Left colon (tissue), 2 donors: ENCODE data around the gene SCARB1. TPM values are rescaled to one million over a fixed set of nuclear protein-coding genes. Genes with fewer than 3 reads are reported as not detected.
A peak's percentile ranks its signal among the peaks of the same experiment; 100 is the strongest.

ENCODE experiments used
- ATAC-seq: fragments of 200-7000 bp; cut with Tn5 transposase; one replicate; pipeline ENCODE4 v1.9.1; 2020; ENCODE audit warnings: mild to moderate bottlenecking, moderate library complexity
- DNase-seq, 2 donors: peaks; one replicate each; pipeline ENCODE4 v3.0.0-alpha.2; 2020
- intact Hi-C, 2 donors: fragments of 100-400 bp; cut with DNase I in 1 of 2; cut with micrococcal nuclease in 1 of 2; formaldehyde crosslinking; loops; one replicate each; pipeline versions ENCODE4 v1.11.2 to v1.14.0; 2022; cut with DNase I, micrococcal nuclease
- total RNA-seq, 2 donors: library from RNA; stranded (reverse); fragmentation: NEBNext Ultra II Directional; extraction: Animal tissue kit (Norgen Biotek cat#: 25700); gene quantifications; one replicate each; pipeline ENCODE4 v1.2.1, GENCODE V29; 2021
- donor health status: DM: no; HTN: no; CAD: no.
- donor health status: DM: yes; HTN: yes; CAD: no.

SCARB1 gene
- total RNA-seq, 2 donors from 2014 or later = 39.1 to 66.1 TPM

DNA sequence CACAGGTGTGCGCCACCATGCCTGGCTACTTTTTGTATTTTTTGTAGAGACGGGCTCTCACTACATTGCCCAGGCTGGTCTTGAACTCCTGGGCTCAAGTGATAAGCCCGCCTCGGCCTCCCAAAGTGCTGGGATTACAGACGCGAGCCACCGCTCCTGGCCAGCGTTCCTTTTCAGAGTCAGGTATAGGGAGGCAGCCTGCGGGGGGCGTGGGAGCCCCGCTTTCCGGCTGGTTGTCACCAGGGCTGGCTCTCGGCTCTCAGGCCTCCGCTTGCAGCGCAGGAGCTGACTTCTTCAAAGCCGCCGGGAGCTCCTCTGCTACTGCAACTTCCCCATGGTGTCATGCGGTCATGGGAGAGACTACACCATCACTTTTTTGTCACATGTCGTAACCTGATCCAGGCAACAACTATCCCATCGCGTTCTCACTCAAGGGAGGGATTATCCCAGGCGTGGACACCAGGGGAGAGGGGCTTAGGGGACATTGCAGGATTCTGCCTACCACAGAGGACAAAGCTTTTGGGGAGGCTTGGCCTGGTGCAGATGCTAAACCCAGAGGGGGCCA is 129.4 kb downstream of the SCARB1 start:
- intact Hi-C loops = no loop called here
- DNase-seq (no peak), ATAC-seq (no peak)

DNA sequence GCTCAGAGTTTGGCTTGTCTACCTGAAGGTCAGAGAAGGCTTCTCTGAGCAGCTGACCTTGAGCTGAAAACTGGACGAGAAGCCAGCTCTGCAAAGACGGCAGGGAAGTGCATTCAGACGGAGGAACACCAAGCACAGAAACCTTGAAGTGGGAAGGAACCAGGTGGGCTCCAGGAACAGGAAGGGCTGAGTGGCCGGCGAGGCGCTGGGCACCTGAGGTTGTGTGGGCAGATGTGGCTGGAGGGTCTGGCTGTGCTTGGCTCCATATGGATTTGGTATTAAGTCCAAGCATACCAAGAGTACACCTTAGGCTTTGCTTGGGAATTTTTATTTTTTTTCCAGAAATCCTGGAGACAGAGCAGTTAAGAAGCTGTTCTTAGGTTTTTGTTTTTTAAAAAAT is 130.6 kb downstream of the SCARB1 start:
- ATAC-seq (no peak), DNase-seq (no peak)
- intact Hi-C loops = no loop called here

DNA sequence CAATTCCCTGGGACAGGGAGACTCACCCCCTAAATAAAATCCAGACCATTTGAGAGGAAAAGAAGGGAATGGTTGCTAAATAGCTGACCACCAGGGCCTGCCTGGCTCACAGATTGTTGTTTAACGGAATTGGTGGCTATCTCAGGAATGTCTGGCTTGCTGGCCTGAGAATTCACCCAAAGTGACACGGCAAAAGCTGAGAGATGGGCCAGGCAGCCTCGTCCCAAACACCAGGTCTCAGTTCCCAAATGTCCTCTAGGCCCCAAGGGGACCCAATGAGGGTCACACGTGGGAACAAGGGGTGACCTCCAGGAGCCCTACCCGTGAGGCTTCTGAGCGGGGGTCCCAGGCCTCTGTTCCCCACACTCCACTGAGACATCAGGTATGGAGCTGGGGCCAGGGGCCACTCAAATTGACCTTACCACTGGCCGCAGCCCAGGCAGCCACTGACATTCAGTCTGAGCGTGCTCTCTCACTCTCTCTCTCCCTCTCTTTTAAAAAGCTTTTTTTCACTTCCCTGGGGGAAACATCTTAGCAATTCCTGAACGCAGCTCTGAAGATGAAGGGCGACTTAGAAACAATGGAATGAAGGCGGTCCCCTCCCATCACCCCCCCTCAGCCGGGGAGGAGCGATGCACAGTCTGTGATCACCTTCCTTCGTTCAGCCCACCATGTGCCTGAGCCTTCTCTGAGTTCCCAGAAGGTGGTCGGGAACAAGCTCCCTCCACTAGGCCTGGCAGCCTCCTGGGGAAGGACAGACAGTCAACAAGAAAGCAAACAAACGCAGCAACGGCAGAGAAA is 131.2 kb downstream of the SCARB1 start:
- DNase-seq (no peak), ATAC-seq (no peak)
- intact Hi-C loops = no loop called here

DNA sequence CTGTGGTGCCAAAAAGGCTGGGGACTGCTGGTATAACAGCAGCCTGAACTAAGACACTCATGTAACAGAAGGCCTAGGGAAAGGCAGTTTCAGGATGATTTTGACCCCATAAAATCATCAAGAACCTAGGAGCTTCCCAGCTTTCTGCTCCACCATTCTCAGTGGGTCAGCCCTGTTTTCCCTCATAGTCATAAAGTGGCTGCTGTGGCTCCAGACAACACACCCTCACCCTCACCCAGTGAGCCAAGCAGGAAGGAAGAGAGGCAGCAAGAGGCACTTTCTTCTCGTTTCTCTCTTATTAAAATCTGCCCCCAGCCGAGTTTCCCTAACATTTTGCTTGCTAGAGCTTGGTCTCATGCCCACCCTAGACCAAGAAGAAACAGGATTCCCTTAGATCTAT is 131.8 kb downstream of the SCARB1 start:
- intact Hi-C loops = no loop called here
- ATAC-seq (no peak), DNase-seq (no peak)

DNA sequence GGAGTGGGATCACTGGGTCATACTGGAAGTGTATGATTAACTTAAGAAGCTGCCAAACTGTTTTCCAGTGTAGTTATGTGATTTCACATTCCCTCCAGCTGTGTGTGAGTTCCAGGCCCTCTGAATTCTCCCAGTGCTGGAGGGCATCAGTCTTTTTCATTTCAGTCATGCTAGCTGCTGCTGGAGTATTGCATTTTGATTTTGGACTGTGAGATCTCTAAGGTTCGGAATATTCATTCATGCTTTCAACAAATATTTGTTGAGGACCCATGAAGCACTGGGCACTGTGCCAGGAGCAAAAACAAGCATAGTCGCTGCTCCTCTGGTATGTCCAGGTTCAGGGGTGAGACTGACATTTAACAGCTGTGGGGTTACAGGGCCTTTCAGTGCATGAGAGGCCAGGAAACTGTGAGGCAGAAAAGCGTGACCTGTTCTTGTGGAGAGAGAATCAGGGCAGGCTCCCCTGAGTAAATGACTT is 133.2 kb downstream of the SCARB1 start:
- intact Hi-C loops = no loop called here
- peak in 1 of 2 donors; percentile 32 for DNase-seq
- ATAC-seq = peak; percentile 57

DNA sequence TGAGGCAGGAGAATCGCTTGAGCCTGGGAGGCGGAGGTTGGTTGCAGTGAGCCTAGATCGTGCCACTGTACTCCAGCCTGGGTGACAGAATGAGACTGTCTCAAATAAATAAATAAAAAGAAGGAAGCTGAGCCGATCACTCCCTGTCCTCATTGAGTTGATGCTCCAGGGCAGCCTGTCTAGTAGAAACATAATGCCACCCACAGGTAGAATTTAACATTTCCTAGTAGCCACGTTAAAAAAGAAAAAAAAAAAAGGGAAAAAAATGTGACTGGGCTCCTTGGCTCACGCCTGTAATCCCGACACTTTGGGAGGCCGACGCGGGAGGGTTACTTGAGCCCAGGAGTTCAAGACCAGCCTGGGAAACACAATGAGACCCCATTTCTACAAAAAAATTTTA is 135.7 kb downstream of the SCARB1 start:
- ATAC-seq = no peak
- no peak for DNase-seq
- intact Hi-C loops = no loop called here

DNA sequence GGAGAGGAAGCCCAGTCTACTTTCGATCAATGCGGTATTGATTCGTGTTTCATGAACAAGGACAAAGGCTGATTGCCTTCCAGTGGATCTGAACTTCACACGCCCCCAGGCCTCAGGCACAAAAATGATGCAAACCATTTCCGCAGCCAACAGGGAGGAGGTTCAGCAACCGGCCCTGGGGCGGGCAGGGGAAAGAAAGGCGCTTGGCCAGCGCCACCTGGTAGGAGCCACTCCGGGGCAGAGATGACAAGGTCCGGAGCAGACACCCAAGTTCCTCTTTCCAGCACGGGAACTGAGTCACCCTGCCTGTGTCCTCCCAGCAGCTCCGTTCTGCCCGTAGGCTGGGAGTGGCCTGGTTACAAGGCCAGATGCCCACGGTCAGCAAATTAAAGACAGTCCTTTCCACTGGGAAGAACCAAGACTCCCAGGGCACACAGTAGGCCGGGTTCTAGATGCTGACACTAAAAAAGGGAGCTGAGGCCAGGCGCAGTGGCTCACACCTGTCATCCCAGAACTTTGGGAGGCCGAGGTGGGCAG is 136.3 kb downstream of the SCARB1 start:
- intact Hi-C loops = no loop called here
- peak; percentile 37 to 77 for DNase-seq
- peak; percentile 62 for ATAC-seq

Other genes with a start within 250 kb of the SCARB1 start
- 1,000 to 10,000 TPM; 1,187 to 1,359 TPM for gene UBC, start 50.8 kb upstream of the SCARB1 start, total RNA-seq
- 10 to 100 TPM; 13.9 to 18.0 TPM for gene DHX37, start 125.3 kb upstream of the SCARB1 start, total RNA-seq
- 10 to 100 TPM; 42.1 to 49.1 TPM for gene BRI3BP, start 129.8 kb upstream of the SCARB1 start, total RNA-seq
- gene AACS, start 201.6 kb upstream of the SCARB1 start, total RNA-seq = 10 to 100 TPM; 43.8 to 69.0 TPM